ENCODE results near the gene SLC43A1. TPM values are rescaled to one million over a fixed set of nuclear protein-coding genes. Genes with fewer than 3 reads are reported as not detected.
"Not testable (repeated sequence)": the region's sequence is repeated elsewhere in the genome, so short reads cannot be mapped to it uniquely, and the experiment has no call there.

SLC43A1 gene
- total RNA-seq, 1 donor from 2014 or later = 3.3 TPM

GRCh38 chr11:57539342-57539741, 23.8 kb upstream of the SLC43A1 start:
- Mint-ChIP-seq H3K36me3 (no peaks in the 10 kb centered on the region), H3K27ac (no peak overlapping the region), H3K9me3 (no peaks in the 10 kb centered on the region), H3K27me3 (ENCODE audit: low read depth) (peaks cover 10% of the 10 kb centered on the region), H3K4me3 (no peak overlapping the region), H3K4me1 (no peaks in the 10 kb centered on the region)
- no peak for TF ChIP-seq CTCF (IDR thresholded peaks at IDR 0.05; ENCODE audit: unreplicated experiment)
- no peak for DNase-seq (ENCODE audit: low spot score in 2 of 2, unreplicated experiment in 2 of 2)

GRCh38 chr11:57536947-57537619, 21.6 kb upstream of the SLC43A1 start, which contains the start of gene SMTNL1:
Gene SMTNL1, plus strand, starts transcription at chr11:57537595. Its CDS starts 5,048 bp downstream, at chr11:57542643.
- H3K27ac Mint-ChIP-seq = no peak within 1 kb of the TSS
- no peaks in the 10 kb centered on the region for H3K9me3 Mint-ChIP-seq
- DNase-seq (ENCODE audit: low spot score in 2 of 2, unreplicated experiment in 2 of 2) = no peak
- peaks cover under 1% of the 10 kb centered on the region for H3K4me1 Mint-ChIP-seq
- H3K27me3 Mint-ChIP-seq (ENCODE audit: low read depth) = peaks cover 10% of the 10 kb centered on the region
- H3K4me3 Mint-ChIP-seq = no peak within 1 kb of the TSS
- no peaks in the 10 kb centered on the region for H3K36me3 Mint-ChIP-seq
- no peak for TF ChIP-seq CTCF (IDR thresholded peaks at IDR 0.05; ENCODE audit: unreplicated experiment)

GRCh38 chr11:57534449-57534848, 18.9 kb upstream of the SLC43A1 start:
- not testable (repeated sequence) for H3K27ac Mint-ChIP-seq; H3K36me3 Mint-ChIP-seq; H3K4me3 Mint-ChIP-seq; H3K9me3 Mint-ChIP-seq; DNase-seq (ENCODE audit: low spot score in 2 of 2, unreplicated experiment in 2 of 2); H3K27me3 Mint-ChIP-seq (ENCODE audit: low read depth)
- peaks cover 19% of the 10 kb centered on the region for H3K4me1 Mint-ChIP-seq

- Mint-ChIP-seq H3K27me3 (ENCODE audit: low read depth) (peaks cover 8% of the 10 kb centered on the region), H3K4me1 (peaks cover 20% of the 10 kb centered on the region), H3K36me3 (no peaks in the 10 kb centered on the region), H3K27ac (peak within 1 kb of the TSS; percentile 93), H3K4me3 (peak within 1 kb of the TSS; percentile 93), H3K9me3 (no peaks in the 10 kb centered on the region)
- DNase-seq (ENCODE audit: low spot score in 2 of 2, unreplicated experiment in 2 of 2) = peak; percentile 80 to 89
- no peak for TF ChIP-seq CTCF (IDR thresholded peaks at IDR 0.05; ENCODE audit: unreplicated experiment)
These were observed 15.3 kb upstream of the SLC43A1 start, which contains the start of gene TIMM10 for GRCh38 chr11:57530596-57531507. Gene TIMM10, minus strand, starts transcription at chr11:57530754. Its CDS starts 565 bp downstream, at chr11:57530189.

GRCh38 chr11:57530215-57530595, 14.7 kb upstream of the SLC43A1 start:
- H3K4me1 Mint-ChIP-seq = peaks cover 20% of the 10 kb centered on the region

More at GRCh38 chr11:57530215-57530595, 14.7 kb upstream of the SLC43A1 start:
- Mint-ChIP-seq H3K27ac (peak overlapping the region; percentile 93), H3K4me3 (peak overlapping the region; percentile 93), H3K36me3 (no peaks in the 10 kb centered on the region), H3K9me3 (no peaks in the 10 kb centered on the region), H3K27me3 (ENCODE audit: low read depth) (peaks cover 5% of the 10 kb centered on the region)
- TF ChIP-seq CTCF (IDR thresholded peaks at IDR 0.05; ENCODE audit: unreplicated experiment) = no peak
- no peak for DNase-seq (ENCODE audit: low spot score in 2 of 2, unreplicated experiment in 2 of 2)
